ENCODE data around the gene POU2AF1. TPM values are rescaled to one million over a fixed set of nuclear protein-coding genes. Genes with fewer than 3 reads are reported as not detected.
"Not testable (repeated sequence)": the region's sequence is repeated elsewhere in the genome, so short reads cannot be mapped to it uniquely, and the experiment has no call there.

The POU2AF1 gene
- total and polyA plus RNA-seq, 12 donors = 0.03 to 1.7 (median 0.55) TPM; not detected in 6

- Histone ChIP-seq H3K27me3 (no peaks in the 10 kb centered on the region), H3K9me3 (replicated peaks in 1 of 3) (no peaks in the 10 kb centered on the region), H3K36me3 (replicated peaks in 1 of 2) (no peaks in the 10 kb centered on the region), H3K4me1 (replicated peaks in 1 of 2) (peaks cover 4 to 14% of the 10 kb centered on the region in 2 donors), H3K27ac (no peak overlapping the region), H3K4me3 (no peak overlapping the region)
- 95 to 100% (median 98%) methylated on average over 2 of the region's 2 CpGs for WGBS, 4 donors
- TF ChIP-seq, protein P1, sequence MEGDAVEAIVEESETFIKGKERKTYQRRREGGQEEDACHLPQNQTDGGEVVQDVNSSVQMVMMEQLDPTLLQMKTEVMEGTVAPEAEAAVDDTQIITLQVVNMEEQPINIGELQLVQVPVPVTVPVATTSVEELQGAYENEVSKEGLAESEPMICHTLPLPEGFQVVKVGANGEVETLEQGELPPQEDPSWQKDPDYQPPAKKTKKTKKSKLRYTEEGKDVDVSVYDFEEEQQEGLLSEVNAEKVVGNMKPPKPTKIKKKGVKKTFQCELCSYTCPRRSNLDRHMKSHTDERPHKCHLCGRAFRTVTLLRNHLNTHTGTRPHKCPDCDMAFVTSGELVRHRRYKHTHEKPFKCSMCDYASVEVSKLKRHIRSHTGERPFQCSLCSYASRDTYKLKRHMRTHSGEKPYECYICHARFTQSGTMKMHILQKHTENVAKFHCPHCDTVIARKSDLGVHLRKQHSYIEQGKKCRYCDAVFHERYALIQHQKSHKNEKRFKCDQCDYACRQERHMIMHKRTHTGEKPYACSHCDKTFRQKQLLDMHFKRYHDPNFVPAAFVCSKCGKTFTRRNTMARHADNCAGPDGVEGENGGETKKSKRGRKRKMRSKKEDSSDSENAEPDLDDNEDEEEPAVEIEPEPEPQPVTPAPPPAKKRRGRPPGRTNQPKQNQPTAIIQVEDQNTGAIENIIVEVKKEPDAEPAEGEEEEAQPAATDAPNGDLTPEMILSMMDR (IDR thresholded peaks at IDR 0.05) = no peak
- no peak for TF ChIP-seq POLR2A (IDR thresholded peaks at IDR 0.05)
- DNase-seq = no peak
- intact Hi-C loops (cut with DNase I) = no loop called here
Observed at GRCh38 chr11:111322534-111322933, 56.5 kb downstream of the POU2AF1 start.

- Histone ChIP-seq H3K4me1 (replicated peaks in 1 of 2) (peaks cover 4 to 13% of the 10 kb centered on the region in 2 donors), H3K36me3 (replicated peaks in 1 of 2) (no peaks in the 10 kb centered on the region), H3K27ac (no peak overlapping the region), H3K27me3 (no peaks in the 10 kb centered on the region), H3K9me3 (replicated peaks in 1 of 3) (no peaks in the 10 kb centered on the region), H3K4me3 (no peak overlapping the region)
- WGBS, 4 donors = 78 to 84% (median 84%) methylated on average over 4 to 5 of the region's 5 CpGs
- intact Hi-C loops (cut with DNase I) = no loop called here
- TF ChIP-seq, protein P1 (IDR thresholded peaks at IDR 0.05) = no peak
- no peak for TF ChIP-seq POLR2A (IDR thresholded peaks at IDR 0.05)
- no peak for DNase-seq
Observed at GRCh38 chr11:111320728-111321568, 58.1 kb downstream of the POU2AF1 start.

DNA sequence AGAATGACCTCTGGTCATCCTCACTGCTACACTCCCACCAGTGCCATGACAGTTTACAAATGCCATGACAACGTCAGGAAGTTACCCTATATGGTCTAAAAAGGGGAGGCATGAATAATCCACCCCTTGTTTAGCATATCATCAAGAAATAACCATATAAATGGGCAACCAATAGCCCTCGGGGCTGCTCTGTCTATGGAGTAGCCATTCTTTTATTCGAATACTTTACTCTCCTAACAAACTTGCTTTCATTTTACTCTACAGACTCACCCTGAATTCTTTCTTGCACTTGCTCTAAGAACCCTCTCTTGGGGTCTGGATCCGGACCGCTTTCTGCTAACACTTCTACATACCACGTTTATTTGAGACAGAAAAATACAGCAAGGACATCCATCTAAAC is 58.9 kb downstream of the POU2AF1 start:
- H3K27ac ChIP-seq; H3K9me3 ChIP-seq (replicated peaks in 1 of 3); intact Hi-C loops (cut with DNase I); H3K4me3 ChIP-seq; DNase-seq; H3K36me3 ChIP-seq (replicated peaks in 1 of 2); H3K27me3 ChIP-seq: not testable (repeated sequence)
- 80 to 88% (median 84%) methylated on average over 6 of the region's 6 CpGs for WGBS, 4 donors
- peaks cover 4 to 13% of the 10 kb centered on the region in 2 donors for H3K4me1 ChIP-seq (replicated peaks in 1 of 2)

DNA sequence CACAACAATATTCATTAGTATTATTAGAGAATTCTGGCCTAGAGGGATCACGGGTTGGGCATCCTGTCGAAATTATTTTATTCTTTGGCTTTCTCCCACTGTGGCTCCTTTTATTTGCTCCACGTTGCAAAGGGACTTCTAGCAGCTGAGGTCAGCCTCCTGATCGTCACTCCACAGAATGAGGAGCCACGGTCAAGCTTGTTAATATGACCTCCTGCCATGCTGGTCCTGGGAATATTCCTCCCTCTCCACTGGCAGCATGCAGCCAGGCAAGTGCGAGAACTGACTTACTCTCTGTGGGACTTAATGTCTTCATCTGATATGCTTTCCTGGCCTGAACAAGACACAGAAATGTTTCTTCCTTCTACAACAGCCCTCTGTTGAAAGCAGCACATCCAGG is 59.8 kb downstream of the POU2AF1 start:
- Histone ChIP-seq H3K4me3 (no peak overlapping the region), H3K36me3 (replicated peaks in 1 of 2) (no peaks in the 10 kb centered on the region), H3K27ac (no peak overlapping the region), H3K4me1 (replicated peaks in 1 of 2) (peaks cover 0 to 6% of the 10 kb centered on the region in 2 donors), H3K9me3 (replicated peaks in 1 of 3) (no peaks in the 10 kb centered on the region), H3K27me3 (no peaks in the 10 kb centered on the region)
- no peak for TF ChIP-seq POLR2A (IDR thresholded peaks at IDR 0.05)
- TF ChIP-seq, protein P1 (IDR thresholded peaks at IDR 0.05) = no peak
- no peak for DNase-seq
- intact Hi-C loops (cut with DNase I) = no loop called here
- 89 to 91% (median 89%) methylated on average over 6 of the region's 6 CpGs for WGBS, 4 donors

DNA sequence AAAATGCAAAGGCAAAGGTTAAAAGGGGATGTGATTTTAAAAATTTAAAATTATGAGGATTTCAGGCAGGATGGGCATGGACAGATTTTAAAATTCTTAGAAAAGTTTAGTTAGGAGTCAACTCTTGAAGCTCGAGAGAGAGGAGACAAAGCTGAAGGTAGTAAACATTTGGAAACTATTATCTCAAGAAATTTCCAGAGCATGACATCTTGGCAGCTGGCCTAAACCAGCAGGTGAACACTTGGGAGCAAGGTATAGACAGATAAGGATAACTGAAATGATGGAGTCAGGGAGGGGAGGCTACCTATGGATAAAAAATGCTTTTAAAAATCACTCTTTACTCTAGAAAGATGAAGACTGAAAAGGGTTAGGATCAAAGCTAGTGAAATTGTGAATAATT is 67.0 kb downstream of the POU2AF1 start:
- DNase-seq = no peak
- 69 to 82% (median 77%) methylated on average over 1 of the region's 1 CpG for WGBS, 4 donors
- Histone ChIP-seq H3K27me3 (no peaks in the 10 kb centered on the region), H3K9me3 (replicated peaks in 1 of 3) (no peaks in the 10 kb centered on the region), H3K36me3 (replicated peaks in 1 of 2) (no peaks in the 10 kb centered on the region), H3K27ac (no peak overlapping the region), H3K4me1 (replicated peaks in 1 of 2) (no peaks in the 10 kb centered on the region), H3K4me3 (no peak overlapping the region)
- intact Hi-C loops (cut with DNase I) = no loop called here
- TF ChIP-seq POLR2A (IDR thresholded peaks at IDR 0.05) = no peak
- TF ChIP-seq, protein P1 (IDR thresholded peaks at IDR 0.05) = no peak

All from adrenal gland (tissue), 12 donors.